T1000 (cell line): ENCODE data around the gene ZNF208.
"Not testable (repeated sequence)": the region's sequence is repeated elsewhere in the genome, so short reads cannot be mapped to it uniquely, and the experiment has no call there.

ENCODE experiments used
- DNase-seq: peaks from one replicate; lab custom pipeline; 2025; ENCODE audit warnings: mixed read lengths; lab: John Stamatoyannopoulos, UW

Gene ZNF208

GRCh38 chr19:21884786-21885185 lies 126.0 kb downstream of the ZNF208 start:
- DNase-seq, result not testable (repeated sequence)

- DNase-seq, result no peak
These were observed 127.2 kb downstream of the ZNF208 start for GRCh38 chr19:21883516-21883915.
